ENCODE measurements around the gene CRPPA.

GRCh38 chr7:16398146-16399017 lies 23.0 kb downstream of the CRPPA start:
- TF ChIP-seq CTCF (IDR thresholded peaks at IDR 0.05) (no peak), POLR2A (IDR thresholded peaks at IDR 0.05) (no peak), EP300 (IDR thresholded peaks at IDR 0.05) (no peak), POLR2AphosphoS5 (IDR thresholded peaks at IDR 0.05) (peak; percentile 73 to 97 (median 90))

Data from sigmoid colon (tissue), 4 donors.